Activated naive CD8-positive, alpha-beta T cell treated with anti-CD3 and anti-CD28 coated beads, Interleukin-2, amount 50 U/mL, for 24 hours (primary cell): ENCODE measurements around the gene ALDOA.
A peak's percentile ranks its signal among the peaks of the same experiment; 100 is the strongest.
"Not testable (repeated sequence)": the region's sequence is repeated elsewhere in the genome, so short reads cannot be mapped to it uniquely, and the experiment has no call there.

Source experiments
- ATAC-seq: fragments of 150-1000 bp; cut with Tn5 transposase; one replicate; pipeline ENCODE4 v1.10.0; 2021
- DNase-seq: peaks from one replicate; pipeline ENCODE4 v3.0.0; 2021
- H3K27ac Mint-ChIP-seq: one replicate; pipeline ENCODE4 v1.8.0; 2021; ENCODE audit warnings: mild to moderate bottlenecking, mixed read lengths
- H3K27me3 Mint-ChIP-seq: one replicate; pipeline ENCODE4 v1.8.0; 2021; ENCODE audit warnings: mixed read lengths
- H3K36me3 Mint-ChIP-seq: one replicate; pipeline ENCODE4 v1.8.0; 2021; ENCODE audit warnings: low read depth, mixed read lengths
- H3K4me1 Mint-ChIP-seq: one replicate; pipeline ENCODE4 v1.8.0; 2021; ENCODE audit warnings: mixed read lengths
- H3K4me3 Mint-ChIP-seq: one replicate; pipeline ENCODE4 v1.8.0; 2021; ENCODE audit warnings: mild to moderate bottlenecking, moderate library complexity, mixed read lengths
- H3K9me3 Mint-ChIP-seq: one replicate; pipeline ENCODE4 v1.8.0; 2021; ENCODE audit warnings: mixed read lengths

The ALDOA gene

GRCh38 chr16:30030011-30030685, 35.4 kb upstream of the ALDOA start:
- Mint-ChIP-seq H3K27ac (no peak overlapping the region), H3K9me3 (no peaks in the 10 kb centered on the region), H3K27me3 (peaks cover 61% of the 10 kb centered on the region), H3K4me3 (peak overlapping the region; percentile 21), H3K36me3 (no peaks in the 10 kb centered on the region), H3K4me1 (peaks cover 12% of the 10 kb centered on the region)
- DNase-seq = no peak
- ATAC-seq = no peak

GRCh38 chr16:30030841-30031413, 34.6 kb upstream of the ALDOA start, which contains the start of gene TLCD3B:
Gene TLCD3B (minus strand): TSS chr16:30031271. CDS start chr16:30030527, 744 bp downstream.
- Mint-ChIP-seq H3K27ac (no peak within 1 kb of the TSS), H3K4me1 (peaks cover 12% of the 10 kb centered on the region), H3K4me3 (peak within 1 kb of the TSS; percentile 21), H3K9me3 (no peaks in the 10 kb centered on the region), H3K27me3 (peaks cover 65% of the 10 kb centered on the region), H3K36me3 (no peaks in the 10 kb centered on the region)
- DNase-seq (no peak), ATAC-seq (no peak)

GRCh38 chr16:30031477-30031918, 34.1 kb upstream of the ALDOA start:
- DNase-seq (no peak), ATAC-seq (no peak)
- no peak overlapping the region for H3K27ac Mint-ChIP-seq
- peaks cover 62% of the 10 kb centered on the region for H3K27me3 Mint-ChIP-seq
- H3K4me1 Mint-ChIP-seq = peaks cover 12% of the 10 kb centered on the region
- no peak overlapping the region for H3K4me3 Mint-ChIP-seq
- H3K9me3 Mint-ChIP-seq = no peaks in the 10 kb centered on the region
- no peaks in the 10 kb centered on the region for H3K36me3 Mint-ChIP-seq

- Mint-ChIP-seq H3K4me3 (no peak overlapping the region), H3K27me3 (peaks cover 55% of the 10 kb centered on the region), H3K4me1 (peaks cover 12% of the 10 kb centered on the region)
Observed at GRCh38 chr16:30032083-30032819, 33.3 kb upstream of the ALDOA start.

DNA sequence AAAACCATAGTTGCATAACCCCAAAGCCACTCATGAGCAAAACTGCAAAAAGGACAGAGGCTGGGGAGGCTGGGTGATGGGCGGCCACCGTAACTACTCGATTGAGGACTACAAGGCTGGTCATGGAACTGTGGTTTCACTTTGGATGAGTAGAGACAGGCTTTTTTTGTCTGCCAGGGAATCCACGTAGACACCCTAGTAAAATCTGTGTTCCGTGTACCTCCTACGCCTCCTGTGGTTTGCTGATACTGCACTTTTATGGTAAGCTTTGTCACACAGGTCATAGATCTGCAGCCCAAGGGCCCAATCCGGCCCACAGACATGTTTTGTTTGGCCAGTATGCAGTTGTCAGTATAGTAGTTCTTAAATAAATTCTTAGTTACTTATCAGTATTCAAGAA, 32.3 kb upstream of the ALDOA start:
- H3K9me3 Mint-ChIP-seq = no peaks in the 10 kb centered on the region
- DNase-seq = no peak
- H3K27me3 Mint-ChIP-seq = peaks cover 47% of the 10 kb centered on the region
- no peak overlapping the region for H3K4me3 Mint-ChIP-seq
- peak; percentile 9 for ATAC-seq
- H3K4me1 Mint-ChIP-seq = peaks cover 12% of the 10 kb centered on the region
- no peak overlapping the region for H3K27ac Mint-ChIP-seq
- no peaks in the 10 kb centered on the region for H3K36me3 Mint-ChIP-seq

More at GRCh38 chr16:30032083-30032819, 33.3 kb upstream of the ALDOA start:
- no peak overlapping the region for H3K27ac Mint-ChIP-seq
- peak; percentile 41 for ATAC-seq
- no peaks in the 10 kb centered on the region for H3K36me3 Mint-ChIP-seq
- DNase-seq = peak; percentile 69
- no peaks in the 10 kb centered on the region for H3K9me3 Mint-ChIP-seq

DNA sequence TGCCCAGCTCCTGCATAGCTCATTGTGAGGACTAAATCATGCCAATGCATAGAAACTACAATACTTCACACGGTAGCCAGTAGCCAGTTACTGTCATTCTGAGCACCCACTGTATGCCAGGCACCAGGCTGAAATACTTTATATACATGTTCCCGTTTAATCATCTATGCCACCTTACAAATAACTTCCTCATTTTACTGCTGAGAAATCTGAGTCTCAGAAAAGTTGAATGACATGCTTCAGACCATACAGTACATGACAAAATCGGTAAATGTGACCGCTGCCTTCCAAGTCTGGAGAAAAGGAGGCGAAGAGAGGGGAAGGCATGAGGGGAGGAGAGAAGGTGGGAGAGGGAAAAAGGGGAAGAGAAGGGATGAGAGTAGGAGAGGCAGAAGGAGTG, 25.3 kb upstream of the ALDOA start:
- H3K4me1 Mint-ChIP-seq = peaks cover under 1% of the 10 kb centered on the region
- peaks cover 9% of the 10 kb centered on the region for H3K27me3 Mint-ChIP-seq
- no peaks in the 10 kb centered on the region for H3K9me3 Mint-ChIP-seq
- H3K36me3 Mint-ChIP-seq = no peaks in the 10 kb centered on the region
- no peak for DNase-seq
- no peak overlapping the region for H3K27ac Mint-ChIP-seq
- no peak overlapping the region for H3K4me3 Mint-ChIP-seq
- ATAC-seq = no peak

DNA sequence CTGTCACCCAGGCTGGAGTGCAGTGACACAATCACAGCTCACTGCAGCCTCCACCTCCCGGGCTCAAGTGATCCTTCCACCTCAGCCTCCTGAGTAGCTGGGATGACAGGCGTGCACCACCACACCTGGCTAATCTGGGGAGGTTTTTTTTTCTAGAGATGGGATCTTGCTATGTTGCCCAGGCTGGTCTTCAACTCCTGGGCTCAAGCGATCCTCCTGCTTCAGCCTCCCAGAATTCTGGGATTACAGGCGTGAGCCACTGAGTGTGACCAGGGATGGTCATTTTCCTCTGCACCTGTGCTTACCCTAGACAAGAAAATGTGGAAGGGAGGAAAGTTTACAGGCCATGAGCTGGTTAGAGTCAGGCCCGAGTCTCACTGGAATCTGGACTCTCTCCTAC, 24.9 kb upstream of the ALDOA start:
- H3K27ac Mint-ChIP-seq, H3K4me1 Mint-ChIP-seq, DNase-seq, ATAC-seq, H3K9me3 Mint-ChIP-seq, H3K36me3 Mint-ChIP-seq, H3K4me3 Mint-ChIP-seq, H3K27me3 Mint-ChIP-seq: not testable (repeated sequence)

- ATAC-seq = no peak
- H3K4me1 Mint-ChIP-seq = peaks cover 3% of the 10 kb centered on the region
- H3K9me3 Mint-ChIP-seq = no peaks in the 10 kb centered on the region
- no peak overlapping the region for H3K4me3 Mint-ChIP-seq
- DNase-seq = no peak
- peaks cover 5% of the 10 kb centered on the region for H3K27me3 Mint-ChIP-seq
- no peaks in the 10 kb centered on the region for H3K36me3 Mint-ChIP-seq
- H3K27ac Mint-ChIP-seq = no peak overlapping the region
Observed at GRCh38 chr16:30041841-30042240, 23.7 kb upstream of the ALDOA start.

DNA sequence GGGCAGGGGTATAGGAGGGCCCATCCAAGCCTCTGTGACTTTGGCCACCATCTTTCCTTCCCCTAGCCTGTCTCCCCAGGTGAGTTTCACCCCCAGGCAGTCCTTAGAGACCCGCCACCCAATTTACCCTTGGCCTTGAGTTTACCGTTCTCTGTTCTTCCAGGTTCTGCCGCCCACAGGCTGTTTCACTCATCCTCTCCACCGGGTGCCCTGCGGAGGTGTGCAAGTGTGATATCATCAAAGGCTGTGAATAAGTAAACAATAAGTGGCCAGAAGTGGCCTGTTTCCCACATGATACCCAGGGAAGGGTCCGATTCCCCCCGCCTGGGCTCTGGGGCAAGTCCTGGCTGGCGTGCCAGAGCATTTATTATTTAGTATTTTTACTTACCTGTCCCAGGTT, 19.4 kb upstream of the ALDOA start:
- Mint-ChIP-seq H3K27ac (no peak overlapping the region), H3K27me3 (no peaks in the 10 kb centered on the region), H3K36me3 (no peaks in the 10 kb centered on the region), H3K4me3 (no peak overlapping the region), H3K4me1 (peaks cover 4% of the 10 kb centered on the region), H3K9me3 (no peaks in the 10 kb centered on the region)
- ATAC-seq = no peak
- no peak for DNase-seq

- no peak for DNase-seq
- Mint-ChIP-seq H3K27ac (no peak overlapping the region), H3K36me3 (no peaks in the 10 kb centered on the region), H3K9me3 (no peaks in the 10 kb centered on the region), H3K4me3 (no peak overlapping the region), H3K27me3 (no peaks in the 10 kb centered on the region), H3K4me1 (peaks cover 6% of the 10 kb centered on the region)
- ATAC-seq = no peak
Observed at GRCh38 chr16:30046588-30046987, 19.0 kb upstream of the ALDOA start.

DNA sequence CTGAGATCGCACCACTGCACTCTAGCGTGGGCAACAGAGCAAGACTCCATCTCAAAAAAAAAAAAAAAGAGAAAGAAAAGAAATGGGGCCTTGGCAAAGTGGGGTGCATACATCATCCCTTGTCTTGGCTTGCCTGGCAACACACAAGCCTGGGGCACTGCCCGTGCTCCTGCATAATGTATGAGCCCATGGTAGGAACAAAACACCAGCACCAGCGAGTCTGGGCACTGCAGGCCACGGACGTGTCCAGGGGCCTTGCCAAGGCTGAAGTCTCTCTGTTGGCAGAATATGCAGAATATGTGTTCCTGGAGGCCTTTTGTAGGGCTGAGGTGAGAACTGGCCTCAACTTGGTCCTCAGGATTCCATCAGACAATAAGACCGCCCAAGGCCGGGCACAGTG, 15.7 kb upstream of the ALDOA start:
- H3K9me3 Mint-ChIP-seq = no peaks in the 10 kb centered on the region
- peaks cover 4% of the 10 kb centered on the region for H3K27me3 Mint-ChIP-seq
- no peak overlapping the region for H3K27ac Mint-ChIP-seq
- H3K4me1 Mint-ChIP-seq = peaks cover 20% of the 10 kb centered on the region
- no peak overlapping the region for H3K4me3 Mint-ChIP-seq
- DNase-seq (no peak), ATAC-seq (no peak)
- no peaks in the 10 kb centered on the region for H3K36me3 Mint-ChIP-seq

GRCh38 chr16:30051518-30051917, 14.0 kb upstream of the ALDOA start:
- Mint-ChIP-seq H3K4me3 (peak overlapping the region; percentile 64), H3K36me3 (no peaks in the 10 kb centered on the region)
- no peak for DNase-seq

GRCh38 chr16:30052671-30053372, 12.7 kb upstream of the ALDOA start:
- Mint-ChIP-seq H3K9me3 (no peaks in the 10 kb centered on the region), H3K27ac (peak overlapping the region; percentile 87), H3K27me3 (peaks cover 5% of the 10 kb centered on the region), H3K36me3 (no peaks in the 10 kb centered on the region), H3K4me1 (peaks cover 21% of the 10 kb centered on the region), H3K4me3 (peak overlapping the region; percentile 82)
- peak; percentile 97 for DNase-seq
- ATAC-seq = peak; percentile 74

More at GRCh38 chr16:30051518-30051917, 14.0 kb upstream of the ALDOA start:
- Mint-ChIP-seq H3K27me3 (peaks cover 5% of the 10 kb centered on the region), H3K9me3 (no peaks in the 10 kb centered on the region), H3K27ac (no peak overlapping the region), H3K4me1 (peaks cover 21% of the 10 kb centered on the region)
- no peak for ATAC-seq

DNA sequence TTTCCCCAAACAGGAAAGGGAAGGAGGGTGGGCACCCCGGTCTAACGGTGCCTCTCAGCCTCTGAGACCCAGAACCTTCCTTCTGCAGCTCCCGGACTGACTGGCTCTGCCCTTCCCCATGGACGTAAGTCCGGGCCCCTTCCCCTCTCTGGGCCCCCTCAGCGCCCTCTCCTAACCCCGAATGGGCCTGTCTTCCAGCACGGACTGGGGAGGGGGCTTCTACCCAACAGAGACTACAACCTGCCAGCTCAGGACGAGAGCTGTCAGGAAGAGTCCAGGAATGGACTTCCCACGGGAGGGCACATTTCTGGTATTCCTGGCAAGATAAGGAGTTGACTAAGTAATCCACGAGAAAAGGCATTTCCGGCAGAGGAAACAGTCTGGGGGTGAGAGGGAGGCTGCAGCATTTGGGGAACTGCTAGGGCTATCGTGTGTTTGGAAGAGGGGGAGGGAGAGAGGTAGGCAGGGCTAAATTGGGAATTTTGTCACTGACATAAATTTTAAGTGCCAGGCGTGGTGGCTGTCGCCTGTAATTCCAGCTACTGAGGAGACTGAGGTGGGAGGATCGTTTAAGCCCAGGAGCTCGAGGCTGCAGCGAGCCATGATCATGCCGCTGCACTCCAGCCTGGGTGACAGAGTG, 12.1 kb upstream of the ALDOA start:
- H3K27me3 Mint-ChIP-seq = peaks cover 5% of the 10 kb centered on the region
- no peaks in the 10 kb centered on the region for H3K36me3 Mint-ChIP-seq
- peak overlapping the region; percentile 82 for H3K4me3 Mint-ChIP-seq
- no peaks in the 10 kb centered on the region for H3K9me3 Mint-ChIP-seq
- DNase-seq (no peak), ATAC-seq (no peak)
- peak overlapping the region; percentile 64 for H3K27ac Mint-ChIP-seq
- H3K4me1 Mint-ChIP-seq = peaks cover 21% of the 10 kb centered on the region
